ENCODE measurements around the gene RBM34.
"Not testable (repeated sequence)": the region's sequence is repeated elsewhere in the genome, so short reads cannot be mapped to it uniquely, and the experiment has no call there.

The RBM34 gene

GRCh38 chr1:235160957-235161684 is at the start of gene RBM34:
TSS of gene RBM34 (minus strand) at chr1:235161250. CDS start at chr1:235161226, 24 bp downstream.
- no peak for FAIRE-seq

- FAIRE-seq, result no peak
Observed at GRCh38 chr1:235207209-235207565, 46.1 kb upstream of the RBM34 start.

- FAIRE-seq, result no peak
Observed at GRCh38 chr1:235206533-235207208, 45.6 kb upstream of the RBM34 start.

GRCh38 chr1:235205687-235206086 is 44.6 kb upstream of the RBM34 start:
- FAIRE-seq, result no peak

- peak; percentile 96 for FAIRE-seq
Observed at GRCh38 chr1:235203428-235203827, 42.4 kb upstream of the RBM34 start.

- FAIRE-seq, result not testable (repeated sequence)
Observed at GRCh38 chr1:235202447-235202846, 41.4 kb upstream of the RBM34 start.

GRCh38 chr1:235199441-235199840 is 38.4 kb upstream of the RBM34 start:
- FAIRE-seq, result peak; percentile 82

GRCh38 chr1:235190431-235190830 is 29.4 kb upstream of the RBM34 start:
- FAIRE-seq, result no peak

- FAIRE-seq, result no peak
Observed at GRCh38 chr1:235187316-235187715, 26.3 kb upstream of the RBM34 start.

- no peak for FAIRE-seq
Observed at GRCh38 chr1:235181561-235182245, 20.7 kb upstream of the RBM34 start.

- FAIRE-seq, result no peak
Observed at GRCh38 chr1:235180916-235181460, 19.9 kb upstream of the RBM34 start.

- FAIRE-seq, result no peak
Observed at GRCh38 chr1:235176486-235176885, 15.4 kb upstream of the RBM34 start.

GRCh38 chr1:235169986-235170385 is 8.9 kb upstream of the RBM34 start:
- no peak for FAIRE-seq

GRCh38 chr1:235168375-235168774 is 7.3 kb upstream of the RBM34 start:
- no peak for FAIRE-seq

GRCh38 chr1:235161685-235162327 is 756 bp upstream of the RBM34 start:
- no peak for FAIRE-seq

- FAIRE-seq, result no peak
Observed at GRCh38 chr1:235160383-235160956, 580 bp downstream of the RBM34 start.

GRCh38 chr1:235159930-235160329 is 1.1 kb downstream of the RBM34 start:
- not testable (repeated sequence) for FAIRE-seq

GRCh38 chr1:235159284-235159683 is 1.8 kb downstream of the RBM34 start:
- FAIRE-seq, result not testable (repeated sequence)

- no peak for FAIRE-seq
Observed at GRCh38 chr1:235158680-235159079, 2.4 kb downstream of the RBM34 start.

- no peak for FAIRE-seq
Observed at GRCh38 chr1:235157150-235157549, 3.9 kb downstream of the RBM34 start.

GRCh38 chr1:235156740-235157139 is 4.3 kb downstream of the RBM34 start:
- FAIRE-seq, result no peak

GRCh38 chr1:235156265-235156664 is 4.8 kb downstream of the RBM34 start:
- FAIRE-seq, result no peak

GRCh38 chr1:235152235-235152634 is 8.8 kb downstream of the RBM34 start:
- no peak for FAIRE-seq

Measured in A204.1 (cell line).